Measurements from ENCODE around the gene LYRM4. TPM values are rescaled to one million over a fixed set of nuclear protein-coding genes. Genes with fewer than 3 reads are reported as not detected.

LYRM4 gene
- total RNA-seq, 2 donors from 2014 or later, result 16.3 to 23.9 TPM

DNA sequence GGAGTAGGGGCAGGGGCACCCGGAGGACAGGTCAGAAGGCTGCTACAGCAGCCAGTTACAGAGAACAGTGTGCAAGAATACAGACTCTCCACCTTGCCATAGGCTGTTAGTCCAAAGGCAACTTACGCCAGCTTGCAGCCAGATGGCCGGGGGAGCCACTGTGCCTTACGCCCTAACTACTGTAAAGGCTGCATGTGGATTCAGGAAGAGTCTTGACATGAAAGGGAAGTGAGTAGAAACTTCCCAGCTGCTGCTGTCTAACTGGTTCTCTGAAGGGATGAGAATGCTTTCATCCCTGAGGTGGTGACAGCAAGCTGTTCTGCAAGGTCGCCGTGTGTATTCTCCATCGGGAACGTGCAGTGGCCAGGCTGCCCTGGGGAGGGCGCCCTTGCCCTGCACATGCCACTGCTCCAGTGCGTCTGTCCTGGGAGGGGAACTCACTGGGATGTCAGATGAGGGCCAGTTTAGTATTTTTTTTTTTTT, 46.1 kb downstream of the LYRM4 start:
- DNase-seq (ENCODE audit: low spot score), result no peak
- intact Hi-C loops (cut with DNase I), result no loop called here

DNA sequence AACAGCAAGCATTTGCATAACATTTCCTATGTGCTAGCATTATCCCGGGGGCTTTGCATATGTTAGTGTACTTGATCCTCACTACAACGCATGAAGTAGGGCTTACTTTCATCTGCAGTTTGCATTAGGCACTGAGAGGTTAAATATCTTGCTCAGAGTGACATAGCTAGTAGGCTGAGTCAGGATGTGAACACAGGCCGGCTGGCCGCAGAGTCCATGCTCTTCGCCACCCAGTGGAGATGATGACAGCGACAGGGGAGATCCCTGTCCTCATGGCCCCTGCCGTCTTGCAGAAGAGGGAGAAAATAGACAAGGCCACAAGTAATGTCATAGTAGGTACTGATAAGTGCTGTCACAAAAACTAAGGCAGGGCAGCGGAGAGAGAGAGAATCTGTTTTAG, 46.9 kb downstream of the LYRM4 start:
- intact Hi-C loops (cut with DNase I), result no loop called here
- no peak for DNase-seq (ENCODE audit: low spot score)

DNA sequence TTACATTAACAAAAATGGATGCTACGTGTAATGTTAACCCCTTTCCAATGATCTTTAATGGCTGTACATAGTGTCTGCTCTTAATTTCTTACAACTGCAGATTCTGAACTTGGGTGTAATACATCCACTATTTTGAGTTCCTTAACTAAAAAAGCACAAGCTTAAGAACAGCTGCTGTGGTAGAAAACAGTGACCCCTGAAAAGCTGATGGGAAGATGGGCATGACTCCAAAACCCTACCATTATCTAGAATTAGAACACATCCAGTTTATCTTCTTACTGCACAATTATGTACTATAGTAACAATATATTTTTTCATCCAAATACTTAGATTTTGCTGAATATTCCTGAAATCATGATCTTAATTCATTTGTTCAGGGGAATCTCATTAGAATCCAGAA, 49.3 kb downstream of the LYRM4 start:
- intact Hi-C loops (cut with DNase I), result no loop called here
- no peak for DNase-seq (ENCODE audit: low spot score)

DNA sequence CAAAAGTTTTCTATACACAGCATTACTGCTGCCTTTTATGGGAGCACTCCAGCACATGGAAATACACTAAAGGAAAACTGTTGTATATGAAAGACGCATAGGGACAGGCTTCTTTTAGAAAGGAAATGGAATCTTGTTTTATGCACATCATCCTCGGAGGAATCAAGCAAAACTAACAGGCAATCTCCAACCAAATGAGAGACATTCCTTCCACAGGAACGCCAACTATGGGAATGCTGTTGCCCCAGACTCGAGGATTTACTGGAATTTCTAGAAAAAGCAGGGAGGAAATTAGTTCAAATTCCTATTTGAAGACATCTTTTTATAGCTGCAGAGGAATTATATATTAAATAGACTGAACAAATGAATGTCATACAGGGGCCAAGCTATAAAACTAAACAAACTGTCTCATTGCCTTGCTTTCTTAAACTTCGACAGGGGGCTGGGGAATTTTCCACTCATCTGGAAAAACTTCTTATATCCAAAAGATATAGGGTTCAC, 52.2 kb downstream of the LYRM4 start:
- intact Hi-C loops (cut with DNase I), result no loop called here
- DNase-seq (ENCODE audit: low spot score), result no peak

DNA sequence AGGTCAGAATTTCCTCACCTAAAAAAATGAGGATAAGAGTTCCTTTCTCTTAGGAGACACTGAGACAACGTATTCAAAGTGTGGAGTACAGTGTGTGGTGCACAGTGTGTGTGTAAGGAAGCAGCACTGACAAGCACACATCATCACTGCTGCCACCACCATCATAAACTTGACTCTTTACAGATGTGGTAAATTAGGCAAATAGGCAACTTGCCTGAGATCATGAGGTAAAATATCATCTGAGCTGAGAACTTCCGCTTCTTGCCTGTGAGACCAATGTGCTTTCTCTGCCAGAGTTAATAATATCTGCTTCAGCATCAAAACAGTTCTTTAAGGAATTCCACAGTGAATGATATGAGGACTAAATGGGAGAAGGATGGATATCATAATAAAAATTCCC, 52.7 kb downstream of the LYRM4 start:
- intact Hi-C loops (cut with DNase I), result no loop called here
- no peak for DNase-seq (ENCODE audit: low spot score)

DNA sequence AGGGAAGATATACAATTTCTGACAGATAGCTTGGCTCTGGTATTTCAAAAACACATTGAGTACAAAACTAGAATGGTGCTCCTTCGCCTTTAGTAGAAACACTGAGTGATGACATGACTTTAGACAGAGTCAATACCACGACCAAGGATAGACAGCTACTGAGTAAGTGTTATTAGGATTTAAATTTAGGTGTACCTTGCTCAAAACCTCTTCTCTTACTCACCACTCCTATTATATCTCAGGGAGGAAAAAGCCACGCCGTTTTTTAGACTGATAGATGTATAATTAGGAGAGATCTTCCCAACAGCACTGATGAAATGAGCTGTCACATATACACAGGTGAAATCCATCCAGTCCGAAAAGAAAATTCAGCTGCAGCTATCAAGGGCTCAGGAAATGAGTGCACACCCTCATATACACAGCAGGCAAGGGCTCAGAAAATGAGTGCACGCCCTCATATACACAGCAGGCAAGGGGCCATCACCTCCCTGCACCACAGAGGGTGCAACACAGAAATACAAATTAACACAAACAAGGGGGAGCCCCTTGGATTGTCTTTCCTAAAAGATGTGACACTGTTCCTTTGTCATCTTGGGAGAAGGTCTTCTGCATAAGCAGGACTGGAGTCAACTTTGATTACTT, 53.7 kb downstream of the LYRM4 start:
- intact Hi-C loops (cut with DNase I), result no loop called here
- no peak for DNase-seq (ENCODE audit: low spot score)

DNA sequence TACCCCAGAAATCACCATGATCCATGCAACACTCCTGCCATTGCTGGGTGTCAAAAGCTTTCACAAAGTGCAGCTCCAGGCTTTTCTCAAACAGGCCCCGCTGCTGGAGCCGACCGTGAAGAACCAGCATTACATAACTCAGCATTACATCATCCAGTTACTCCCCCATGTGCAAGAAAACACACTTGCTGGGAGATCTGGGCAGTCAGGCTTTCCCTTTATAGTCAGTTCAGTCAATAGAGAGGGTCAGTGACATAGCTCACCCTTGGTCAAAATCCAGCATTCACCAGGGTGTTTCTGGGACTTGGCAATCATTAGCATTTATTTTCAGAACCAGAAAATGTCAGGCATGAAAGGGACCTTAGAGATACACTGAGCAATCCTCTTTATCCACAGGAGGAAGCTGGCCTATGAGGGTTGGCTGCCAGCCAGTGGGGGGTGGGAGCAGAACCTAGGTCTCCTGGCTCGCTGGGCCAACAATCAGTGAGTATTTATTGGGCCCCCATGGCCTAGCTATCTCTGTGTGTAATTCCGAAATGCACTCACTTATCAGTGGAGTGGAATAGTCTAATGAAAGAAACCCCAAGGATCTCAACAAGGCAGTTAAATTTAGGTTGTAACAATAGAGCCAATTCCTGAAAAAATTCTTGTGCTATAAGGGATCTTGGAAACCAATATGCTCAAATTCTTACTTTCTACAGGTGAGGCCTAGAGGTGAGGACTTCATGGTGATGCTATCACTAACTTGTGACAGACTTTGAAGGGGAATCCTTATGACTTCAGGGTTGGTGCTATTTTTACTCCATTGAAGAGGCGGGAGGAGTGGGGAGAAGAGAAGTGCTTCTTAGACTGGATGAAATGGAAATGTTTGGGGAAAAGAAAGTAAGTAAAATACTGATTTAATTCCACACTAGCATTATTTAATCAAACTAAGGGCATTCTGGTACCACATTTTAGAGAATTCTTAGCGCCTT, 54.6 kb downstream of the LYRM4 start:
- intact Hi-C loops (cut with DNase I), result no loop called here
- DNase-seq (ENCODE audit: low spot score), result no peak

DNA sequence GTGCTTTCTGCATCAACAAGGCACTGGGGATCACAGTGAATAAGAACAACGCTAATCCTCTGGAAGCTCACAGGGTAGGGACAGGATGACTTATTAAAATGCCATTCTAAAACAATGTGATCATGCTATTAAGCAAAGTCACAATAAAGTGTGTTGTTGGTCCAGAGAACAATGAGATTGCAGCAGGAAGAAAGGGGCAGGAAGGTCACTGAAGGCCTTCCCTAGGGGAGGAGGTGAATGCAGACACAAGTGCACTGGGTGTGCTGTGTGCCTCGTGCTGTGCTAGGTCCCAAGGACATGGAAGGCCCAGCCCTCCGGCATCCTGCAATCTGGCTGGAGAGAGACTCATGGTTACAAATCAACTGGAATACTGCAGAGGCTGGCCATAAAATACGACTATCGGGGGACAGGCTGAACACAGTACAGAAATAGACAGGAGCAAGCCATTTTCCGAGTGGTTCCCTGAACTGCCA, 55.7 kb downstream of the LYRM4 start:
- DNase-seq (ENCODE audit: low spot score), result no peak
- intact Hi-C loops (cut with DNase I), result no loop called here

DNA sequence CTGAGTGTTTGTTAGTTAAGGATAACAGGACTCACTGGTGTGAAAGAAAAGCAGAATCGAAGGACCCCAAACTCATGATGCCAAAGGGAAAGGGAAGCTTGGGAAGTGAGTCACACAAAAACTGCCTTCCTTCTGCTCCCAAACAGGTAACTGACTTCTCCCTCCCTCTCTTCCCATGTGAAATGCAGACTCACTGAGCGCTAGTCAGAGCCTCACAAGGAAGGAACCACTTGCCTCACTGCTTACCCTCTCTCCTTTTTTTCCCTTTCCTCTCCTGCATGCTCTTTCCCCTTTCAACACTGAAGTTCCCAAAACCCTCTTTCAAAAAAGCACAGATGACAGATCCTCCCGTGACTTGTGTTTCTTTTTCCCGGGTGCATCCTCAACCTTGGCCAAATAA, 56.4 kb downstream of the LYRM4 start:
- intact Hi-C loops (cut with DNase I), result no loop called here
- DNase-seq (ENCODE audit: low spot score), result no peak

DNA sequence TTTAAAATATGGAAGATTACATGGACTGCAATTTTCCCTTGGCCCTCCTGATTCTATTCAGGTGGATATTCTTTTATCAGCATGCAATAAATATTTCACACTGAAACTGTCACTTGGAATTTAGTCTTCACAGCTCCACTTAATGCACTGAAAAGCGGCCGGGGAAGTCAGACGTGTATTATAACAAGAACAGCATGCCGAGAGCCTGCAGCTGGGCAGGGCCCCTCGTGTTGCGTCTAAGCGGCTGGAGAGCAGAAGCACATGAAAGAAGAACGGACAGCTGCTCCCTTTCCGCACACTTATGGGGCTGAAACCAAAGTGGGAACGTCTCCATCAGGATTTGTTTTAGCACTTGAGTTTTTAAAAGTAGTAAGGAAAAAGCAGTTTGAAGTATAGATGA, 57.2 kb downstream of the LYRM4 start:
- DNase-seq (ENCODE audit: low spot score), result no peak
- intact Hi-C loops (cut with DNase I), result no loop called here

DNA sequence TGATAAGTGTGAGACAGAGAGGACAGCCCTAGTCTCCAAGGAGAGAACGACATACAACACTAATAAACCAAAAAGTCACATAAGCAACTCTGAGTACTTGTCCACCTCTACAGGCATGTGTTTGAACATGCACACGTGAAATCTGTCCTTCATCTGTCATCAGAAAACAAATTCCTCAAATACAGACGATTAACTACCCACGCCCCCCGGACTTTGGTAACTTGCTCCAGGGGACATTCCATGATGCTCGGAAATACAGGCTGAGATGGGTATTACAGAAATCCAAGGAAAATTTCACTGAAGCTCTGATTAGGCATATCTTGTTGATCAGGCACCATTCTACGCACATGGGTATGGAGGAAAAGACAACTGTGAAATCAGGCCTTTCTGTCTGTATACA, 57.8 kb downstream of the LYRM4 start:
- DNase-seq (ENCODE audit: low spot score), result no peak
- intact Hi-C loops (cut with DNase I), result no loop called here

DNA sequence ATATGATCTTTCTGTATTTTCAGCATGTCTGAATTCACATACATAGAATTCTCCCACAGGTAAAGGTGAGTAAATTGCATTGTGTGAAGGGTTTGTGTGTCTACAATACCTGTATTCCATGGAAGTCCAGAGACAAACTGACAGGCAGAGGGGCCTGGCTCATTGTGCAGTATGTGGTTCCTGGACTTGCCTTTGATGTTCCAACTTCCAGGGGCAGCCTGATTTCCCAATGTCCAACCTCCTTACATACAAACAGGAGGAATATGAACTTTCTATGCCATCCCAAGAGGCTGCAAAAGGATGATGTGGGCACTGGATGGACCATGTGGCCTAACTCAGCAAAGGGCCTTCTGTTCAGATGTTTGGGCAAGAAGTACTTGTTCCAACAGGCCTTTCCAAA, 58.5 kb downstream of the LYRM4 start:
- intact Hi-C loops (cut with DNase I), result no loop called here
- DNase-seq (ENCODE audit: low spot score), result no peak

DNA sequence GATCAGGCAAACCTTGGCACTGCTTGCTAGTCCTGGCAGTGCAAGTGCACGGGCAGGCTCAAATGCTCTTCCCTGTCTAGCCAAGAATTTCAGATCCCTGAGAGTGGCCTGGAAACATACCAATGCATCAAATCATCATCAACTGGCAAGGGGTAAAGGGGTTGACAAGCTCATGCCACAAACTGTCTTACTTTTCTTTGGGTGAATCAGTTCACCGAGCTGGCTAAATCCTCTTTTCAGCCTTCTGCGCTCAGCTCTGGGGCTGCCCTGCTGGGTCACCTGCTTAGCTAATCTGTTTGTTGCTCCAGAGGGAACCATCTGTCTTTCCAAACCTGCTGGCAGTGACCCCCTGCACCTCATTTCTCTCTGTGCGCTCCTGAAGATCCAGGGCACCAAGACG, 59.5 kb downstream of the LYRM4 start:
- intact Hi-C loops (cut with DNase I), result no loop called here
- no peak for DNase-seq (ENCODE audit: low spot score)

DNA sequence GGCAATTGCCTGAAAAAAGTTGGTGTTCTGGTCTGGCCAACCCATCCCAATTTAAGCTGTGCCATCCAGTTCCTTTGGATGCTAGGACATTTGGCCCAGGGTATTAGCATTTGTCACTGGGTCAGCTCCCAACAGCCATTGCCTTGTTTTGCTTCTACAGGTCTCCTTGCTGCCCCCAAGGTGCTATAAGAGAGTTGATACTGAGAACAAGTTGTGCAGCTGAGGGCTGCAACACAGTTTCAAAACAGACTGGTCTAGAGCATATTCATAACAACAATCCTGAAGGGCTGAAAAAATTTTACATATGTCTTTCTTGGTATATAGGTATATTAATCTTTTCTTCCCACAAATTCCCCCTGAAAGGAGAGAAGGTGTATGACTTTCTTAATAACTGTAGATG, 61.0 kb downstream of the LYRM4 start:
- no peak for DNase-seq (ENCODE audit: low spot score)
- intact Hi-C loops (cut with DNase I), result no loop called here

DNA sequence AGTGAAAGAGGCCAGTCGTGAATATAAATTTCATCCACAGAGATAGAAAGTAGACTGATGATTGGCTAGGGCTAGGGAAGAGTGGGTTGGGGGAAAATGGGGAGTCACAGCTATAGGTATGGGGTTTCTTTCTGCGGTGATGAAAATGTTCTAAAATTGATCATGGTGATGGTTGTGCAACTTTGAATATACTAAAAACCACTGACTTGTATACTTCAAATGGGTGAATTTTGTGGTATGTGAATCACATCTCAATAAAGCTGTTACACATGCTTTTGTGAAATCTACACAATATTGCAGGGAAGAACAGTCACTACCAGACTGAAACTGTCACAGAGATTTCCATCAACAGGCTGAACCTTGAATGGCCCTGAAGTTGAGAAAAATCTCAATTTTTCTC, 61.5 kb downstream of the LYRM4 start:
- intact Hi-C loops (cut with DNase I), result no loop called here

DNA sequence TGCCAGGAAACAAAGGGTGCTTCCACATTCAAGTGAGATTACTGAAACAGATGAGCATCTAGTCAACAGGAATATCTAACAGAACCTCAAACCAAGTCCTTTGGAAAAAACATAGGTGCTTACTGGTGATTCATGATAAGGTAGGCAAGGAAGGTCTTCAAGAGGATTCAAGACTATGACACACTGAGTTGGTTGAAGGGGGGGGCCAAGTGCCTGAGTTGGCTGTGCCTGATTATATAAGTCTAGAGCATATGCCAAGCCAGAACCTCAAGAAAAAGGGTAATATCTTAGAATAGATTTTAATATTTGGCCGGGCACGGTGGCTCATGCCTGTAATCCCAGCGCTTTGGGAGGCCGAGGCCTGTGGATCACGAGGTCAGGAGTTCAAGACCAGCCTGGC, 63.7 kb downstream of the LYRM4 start:
- no peak for DNase-seq (ENCODE audit: low spot score)
- intact Hi-C loops (cut with DNase I), result no loop called here

More for the DNA sequence above, 61.5 kb downstream of the LYRM4 start:
- DNase-seq (ENCODE audit: low spot score), result no peak

DNA sequence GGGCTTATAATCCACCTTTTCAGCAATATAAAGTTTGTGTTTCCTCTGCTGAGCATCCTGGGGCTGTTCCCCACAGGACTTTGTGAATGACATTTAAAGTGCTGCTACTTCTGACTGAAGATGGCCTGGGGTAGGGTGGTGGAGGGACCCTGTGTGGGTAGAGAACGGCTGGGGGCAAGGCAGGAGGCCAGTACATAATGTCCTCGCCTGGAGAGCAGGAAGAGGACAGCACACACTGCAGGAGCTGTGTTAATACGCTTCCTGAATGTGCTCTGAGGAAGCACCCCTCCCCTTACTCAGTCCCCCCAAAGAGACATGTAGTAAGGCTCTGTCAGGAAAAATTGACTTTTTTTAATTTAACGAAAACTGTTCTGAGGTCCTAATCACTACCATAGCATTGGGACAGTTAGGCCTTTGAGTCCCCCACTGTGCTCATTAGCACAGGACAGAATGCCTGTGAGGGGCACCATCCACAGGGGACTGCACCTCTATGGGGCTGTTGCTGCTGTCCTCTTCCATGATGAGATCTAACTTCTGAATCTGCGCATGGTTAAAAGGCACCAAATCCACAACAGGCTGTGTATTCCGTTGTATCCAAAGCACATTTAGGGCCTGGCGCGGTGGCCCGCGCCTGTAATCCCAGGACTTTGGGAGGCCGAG, 68.5 kb downstream of the LYRM4 start:
- intact Hi-C loops (cut with DNase I), result no loop called here
- no peak for DNase-seq (ENCODE audit: low spot score)

DNA sequence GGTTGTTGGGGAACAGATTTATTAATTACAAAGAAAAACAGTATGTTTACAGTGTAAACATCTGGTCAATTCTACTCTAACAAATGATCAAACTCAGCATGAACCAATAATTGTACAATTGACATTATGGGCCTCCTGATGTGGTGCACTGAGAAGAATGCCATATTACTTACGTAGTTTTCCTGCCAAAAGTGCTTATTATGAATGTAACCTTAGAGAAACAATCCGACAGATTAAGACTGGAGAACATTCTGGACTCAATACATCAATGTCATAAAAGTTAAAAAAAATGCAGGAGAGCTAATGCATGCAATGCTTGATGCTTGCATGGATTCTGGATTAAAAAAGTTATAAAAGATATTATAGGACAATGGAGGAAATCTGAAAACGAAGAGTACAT, 69.0 kb downstream of the LYRM4 start:
- no peak for DNase-seq (ENCODE audit: low spot score)
- intact Hi-C loops (cut with DNase I), result no loop called here

DNA sequence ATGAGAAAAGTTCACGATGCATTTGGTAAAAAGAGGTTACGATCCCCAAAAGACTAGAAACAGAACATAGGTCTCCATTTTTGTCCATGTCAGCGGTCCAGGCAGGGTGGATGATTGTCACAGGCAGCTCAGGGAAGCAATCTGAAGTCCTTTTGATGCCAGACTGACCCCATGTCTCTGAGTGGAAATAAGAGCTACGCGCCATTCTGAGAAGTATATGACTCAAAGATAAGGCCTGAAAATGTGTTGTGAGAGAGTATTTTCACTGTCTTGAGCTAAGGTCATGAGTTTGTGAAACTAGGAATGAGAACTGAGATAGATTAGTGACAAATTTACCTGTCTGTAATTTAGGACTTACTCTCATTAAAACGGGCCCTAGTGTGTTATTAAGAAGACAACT, 69.5 kb downstream of the LYRM4 start:
- DNase-seq (ENCODE audit: low spot score), result no peak
- intact Hi-C loops (cut with DNase I), result no loop called here

DNA sequence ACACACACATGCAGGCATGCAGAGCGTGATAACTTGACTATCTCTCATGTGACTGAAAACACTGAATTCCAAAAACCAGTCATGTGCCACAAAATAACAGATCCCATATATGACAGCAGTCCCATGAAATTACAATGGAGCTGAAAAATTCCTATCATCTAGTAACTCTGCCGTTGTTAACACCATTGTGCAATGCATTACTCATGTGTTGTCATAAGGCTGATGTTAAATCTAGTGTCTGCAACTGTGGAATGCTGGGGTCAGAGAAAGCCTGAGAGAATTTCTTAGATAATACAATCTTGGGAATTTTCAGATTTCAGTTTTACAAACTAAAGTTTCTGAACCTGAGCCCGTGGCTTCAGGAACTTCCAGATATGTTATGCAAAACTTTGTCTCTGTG, 70.2 kb downstream of the LYRM4 start:
- no peak for DNase-seq (ENCODE audit: low spot score)
- intact Hi-C loops (cut with DNase I), result no loop called here

Data from posterior vena cava (tissue), 2 donors.